ENCODE measurements around the gene TIGAR. TPM values are rescaled to one million over a fixed set of nuclear protein-coding genes. Genes with fewer than 3 reads are reported as not detected.

Gene TIGAR
- total and polyA plus RNA-seq, 2 donors (not counting 1 experiment from before 2014, with no cell fraction given) = 2.3 to 6.6 TPM

DNA sequence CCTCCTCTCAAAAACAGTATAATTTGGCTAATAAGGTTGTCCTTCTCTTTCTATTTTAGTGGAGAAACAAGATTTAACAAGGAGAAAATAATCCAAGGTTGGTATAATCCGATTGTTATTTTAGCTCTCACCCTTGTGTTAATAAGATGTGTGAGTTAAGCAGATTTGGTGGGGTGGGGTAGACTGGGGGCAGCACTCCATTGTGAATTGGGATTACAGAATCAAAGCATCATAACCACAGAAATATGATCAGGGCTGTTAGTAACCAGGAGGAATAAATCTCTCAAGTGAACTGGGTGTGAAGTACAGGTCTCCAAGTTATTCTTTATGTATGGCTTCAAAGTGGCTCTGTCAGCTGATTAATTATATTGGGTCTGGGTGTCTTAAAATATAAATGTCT lies 10.2 kb downstream of the TIGAR start:
- TF ChIP-seq, protein P1, sequence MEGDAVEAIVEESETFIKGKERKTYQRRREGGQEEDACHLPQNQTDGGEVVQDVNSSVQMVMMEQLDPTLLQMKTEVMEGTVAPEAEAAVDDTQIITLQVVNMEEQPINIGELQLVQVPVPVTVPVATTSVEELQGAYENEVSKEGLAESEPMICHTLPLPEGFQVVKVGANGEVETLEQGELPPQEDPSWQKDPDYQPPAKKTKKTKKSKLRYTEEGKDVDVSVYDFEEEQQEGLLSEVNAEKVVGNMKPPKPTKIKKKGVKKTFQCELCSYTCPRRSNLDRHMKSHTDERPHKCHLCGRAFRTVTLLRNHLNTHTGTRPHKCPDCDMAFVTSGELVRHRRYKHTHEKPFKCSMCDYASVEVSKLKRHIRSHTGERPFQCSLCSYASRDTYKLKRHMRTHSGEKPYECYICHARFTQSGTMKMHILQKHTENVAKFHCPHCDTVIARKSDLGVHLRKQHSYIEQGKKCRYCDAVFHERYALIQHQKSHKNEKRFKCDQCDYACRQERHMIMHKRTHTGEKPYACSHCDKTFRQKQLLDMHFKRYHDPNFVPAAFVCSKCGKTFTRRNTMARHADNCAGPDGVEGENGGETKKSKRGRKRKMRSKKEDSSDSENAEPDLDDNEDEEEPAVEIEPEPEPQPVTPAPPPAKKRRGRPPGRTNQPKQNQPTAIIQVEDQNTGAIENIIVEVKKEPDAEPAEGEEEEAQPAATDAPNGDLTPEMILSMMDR (IDR thresholded peaks at IDR 0.05) = no peak
- no peak for TF ChIP-seq EZH2 (IDR thresholded peaks at IDR 0.05; ENCODE audit: borderline replicate concordance, insufficient read depth, low read depth, low read length, poor library complexity, severe bottlenecking)
- H2AFZ ChIP-seq (ENCODE audit: insufficient read depth, low read depth, low read length, poor library complexity, severe bottlenecking) = no peak overlapping the region
- ChIA-PET POLR2A (no interaction called here), CTCF (no interaction called here)
- no peak overlapping the region for H3K27ac ChIP-seq (ENCODE audit: low read length in 2 of 2)
- H3K4me3 ChIP-seq (ENCODE audit: control extremely low read depth in 1 of 5, extremely low read depth in 1 of 5, insufficient read depth in 1 of 5, low read depth in 2 of 5, low read length in 4 of 5) = no peak overlapping the region
- no peaks in the 10 kb centered on the region for H3K4me1 ChIP-seq (ENCODE audit: control insufficient read depth in 2 of 2, insufficient read depth in 2 of 2, low read length in 2 of 2)
- no peaks in the 10 kb centered on the region for H3K27me3 ChIP-seq (replicated peaks in 1 of 4; ENCODE audit: control extremely low read depth in 1 of 4, control insufficient read depth in 3 of 4, insufficient read depth in 4 of 4, low read length in 3 of 4)
- Mint-ChIP-seq H3K9me3 (ENCODE audit: insufficient read depth) (no peaks in the 10 kb centered on the region), H3K27me3 (no peaks in the 10 kb centered on the region), H3K4me1 (peaks cover 5% of the 10 kb centered on the region), H3K27ac (no peak overlapping the region), H3K4me3 (no peak overlapping the region)
- H4K20me1 ChIP-seq (ENCODE audit: control insufficient read depth, insufficient read depth, low read length, poor library complexity, severe bottlenecking) = peaks cover 13% of the 10 kb centered on the region
- intact Hi-C loops (cut with micrococcal nuclease) = no loop called here
- no peak for DNase-seq
- H3K9me3 ChIP-seq (ENCODE audit: control extremely low read depth in 1 of 3, control insufficient read depth in 2 of 3, insufficient read depth in 1 of 3, low read length in 2 of 3) = no peaks in the 10 kb centered on the region
- peaks cover 6 to 17% of the 10 kb centered on the region in 2 experiments for H3K36me3 ChIP-seq (replicated peaks in 1 of 2; ENCODE audit: control extremely low read depth in 1 of 2, control insufficient read depth in 1 of 2, extremely low read depth in 1 of 2, insufficient read depth in 2 of 2, low read length in 1 of 2)
- peaks cover 30% of the 10 kb centered on the region for H3K79me2 ChIP-seq (ENCODE audit: control insufficient read depth, insufficient read depth, low read length)
- no peak overlapping the region for H3K4me2 ChIP-seq (replicated peaks; ENCODE audit: low read depth, low read length, poor library complexity, severe bottlenecking)
- 100% methylated on average over 1 of the region's 1 CpG for WGBS (ENCODE audit: insufficient coverage)
- no peak for ATAC-seq (ENCODE audit: low read depth)
- H3K9ac ChIP-seq (ENCODE audit: low read length) = no peak overlapping the region

DNA sequence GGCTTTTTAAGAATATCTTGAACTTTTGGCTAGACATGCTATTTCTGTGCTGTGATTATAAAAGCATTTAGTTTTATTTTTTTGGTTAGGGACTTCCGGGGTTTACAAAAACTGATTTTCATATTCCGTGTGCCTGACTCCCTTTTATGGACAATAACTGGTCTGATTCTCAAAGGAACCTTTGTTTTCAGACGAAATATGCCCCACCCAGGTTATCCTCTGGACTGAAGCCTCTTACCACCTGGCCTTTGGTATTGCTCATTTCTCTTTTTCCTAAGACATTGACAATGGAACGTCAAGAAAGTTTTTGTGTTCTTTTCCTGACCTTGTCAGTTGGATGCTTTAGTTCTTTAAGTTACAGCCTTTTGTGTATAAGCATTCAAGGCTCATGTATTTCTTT lies 10.8 kb downstream of the TIGAR start:
- Mint-ChIP-seq H3K27ac (no peak overlapping the region), H3K4me1 (peaks cover 5% of the 10 kb centered on the region), H3K9me3 (ENCODE audit: insufficient read depth) (no peaks in the 10 kb centered on the region), H3K27me3 (no peaks in the 10 kb centered on the region), H3K4me3 (no peak overlapping the region)
- H3K36me3 ChIP-seq (replicated peaks in 1 of 2; ENCODE audit: control extremely low read depth in 1 of 2, control insufficient read depth in 1 of 2, extremely low read depth in 1 of 2, insufficient read depth in 2 of 2, low read length in 1 of 2) = peaks cover 9 to 21% of the 10 kb centered on the region in 2 experiments
- peaks cover 13% of the 10 kb centered on the region for H4K20me1 ChIP-seq (ENCODE audit: control insufficient read depth, insufficient read depth, low read length, poor library complexity, severe bottlenecking)
- H3K9ac ChIP-seq (ENCODE audit: low read length) = no peak overlapping the region
- no peak overlapping the region for H2AFZ ChIP-seq (ENCODE audit: insufficient read depth, low read depth, low read length, poor library complexity, severe bottlenecking)
- intact Hi-C loops (cut with micrococcal nuclease) = no loop called here
- ATAC-seq (ENCODE audit: low read depth) (no peak), DNase-seq (no peak)
- CTCF ChIA-PET = no interaction called here
- no peaks in the 10 kb centered on the region for H3K4me1 ChIP-seq (ENCODE audit: control insufficient read depth in 2 of 2, insufficient read depth in 2 of 2, low read length in 2 of 2)
- WGBS (ENCODE audit: insufficient coverage) = 90% methylated on average over 2 of the region's 4 CpGs
- no peaks in the 10 kb centered on the region for H3K27me3 ChIP-seq (replicated peaks in 1 of 4; ENCODE audit: control extremely low read depth in 1 of 4, control insufficient read depth in 3 of 4, insufficient read depth in 4 of 4, low read length in 3 of 4)
- no peak overlapping the region for H3K4me2 ChIP-seq (replicated peaks; ENCODE audit: low read depth, low read length, poor library complexity, severe bottlenecking)
- no peak for TF ChIP-seq EZH2 (IDR thresholded peaks at IDR 0.05; ENCODE audit: borderline replicate concordance, insufficient read depth, low read depth, low read length, poor library complexity, severe bottlenecking)
- TF ChIP-seq, protein P1 (IDR thresholded peaks at IDR 0.05) = no peak
- no peak overlapping the region for H3K4me3 ChIP-seq (ENCODE audit: control extremely low read depth in 1 of 5, extremely low read depth in 1 of 5, insufficient read depth in 1 of 5, low read depth in 2 of 5, low read length in 4 of 5)
- H3K27ac ChIP-seq (ENCODE audit: low read length in 2 of 2) = no peak overlapping the region
- POLR2A ChIA-PET = no interaction called here
- H3K9me3 ChIP-seq (ENCODE audit: control extremely low read depth in 1 of 3, control insufficient read depth in 2 of 3, insufficient read depth in 1 of 3, low read length in 2 of 3) = no peaks in the 10 kb centered on the region
- peaks cover 28% of the 10 kb centered on the region for H3K79me2 ChIP-seq (ENCODE audit: control insufficient read depth, insufficient read depth, low read length)
